HFFc6 (cell line): Measurements from ENCODE around the gene DALRD3. TPM values are rescaled to one million over a fixed set of nuclear protein-coding genes. Genes with fewer than 3 reads are reported as not detected.

Source experiments
- DNase-seq: peaks from one replicate; pipeline ENCODE4 v3.0.0-alpha.2; 2018
- H3K27ac Mint-ChIP-seq: 2 replicates; pipeline ENCODE4 v1.8.0; 2020; ENCODE audit warnings: mild to moderate bottlenecking, mixed read lengths
- H3K27me3 Mint-ChIP-seq: 2 replicates; pipeline ENCODE4 v1.8.0; 2021; ENCODE audit warnings: mild to moderate bottlenecking, moderate library complexity, mixed read lengths; ENCODE audit not compliant: insufficient read depth
- H3K36me3 Mint-ChIP-seq: 2 replicates; pipeline ENCODE4 v1.8.0; 2021; ENCODE audit warnings: low read depth, mixed read lengths
- H3K4me1 Mint-ChIP-seq: 2 replicates; pipeline ENCODE4 v1.8.0; 2020; ENCODE audit warnings: low read depth, mixed read lengths
- H3K4me3 Mint-ChIP-seq: 2 replicates; pipeline ENCODE4 v1.8.0; 2020; ENCODE audit warnings: mild to moderate bottlenecking, moderate library complexity, mixed read lengths
- H3K9me3 Mint-ChIP-seq: 2 replicates; pipeline ENCODE4 v1.8.0; 2020; ENCODE audit warnings: mild to moderate bottlenecking, mixed read lengths
- total RNA-seq, 6 experiments: library from RNA; stranded (reverse); fragmentation: NEBNext Ultra II Directional; extraction: Animal tissue kit (Norgen Biotek cat#: 25700); gene quantifications; 2 replicates in 1 of 6; 3 replicates in 5 of 6; pipeline ENCODE4 v1.2.3, GENCODE V29; 2021
- TF ChIP-seq, protein P1 (sequence below): fragments of 200-600 bp; sonication (generic); IDR thresholded peaks from 2 replicates; pipeline ENCODE4 v1.5.0; 2021; ENCODE audit warnings: antibody characterized with exemption, mild to moderate bottlenecking

Gene DALRD3
- total RNA-seq, 6 experiments from 2014 or later, result 25.3 to 33.9 (median 29.5) TPM

DNA sequence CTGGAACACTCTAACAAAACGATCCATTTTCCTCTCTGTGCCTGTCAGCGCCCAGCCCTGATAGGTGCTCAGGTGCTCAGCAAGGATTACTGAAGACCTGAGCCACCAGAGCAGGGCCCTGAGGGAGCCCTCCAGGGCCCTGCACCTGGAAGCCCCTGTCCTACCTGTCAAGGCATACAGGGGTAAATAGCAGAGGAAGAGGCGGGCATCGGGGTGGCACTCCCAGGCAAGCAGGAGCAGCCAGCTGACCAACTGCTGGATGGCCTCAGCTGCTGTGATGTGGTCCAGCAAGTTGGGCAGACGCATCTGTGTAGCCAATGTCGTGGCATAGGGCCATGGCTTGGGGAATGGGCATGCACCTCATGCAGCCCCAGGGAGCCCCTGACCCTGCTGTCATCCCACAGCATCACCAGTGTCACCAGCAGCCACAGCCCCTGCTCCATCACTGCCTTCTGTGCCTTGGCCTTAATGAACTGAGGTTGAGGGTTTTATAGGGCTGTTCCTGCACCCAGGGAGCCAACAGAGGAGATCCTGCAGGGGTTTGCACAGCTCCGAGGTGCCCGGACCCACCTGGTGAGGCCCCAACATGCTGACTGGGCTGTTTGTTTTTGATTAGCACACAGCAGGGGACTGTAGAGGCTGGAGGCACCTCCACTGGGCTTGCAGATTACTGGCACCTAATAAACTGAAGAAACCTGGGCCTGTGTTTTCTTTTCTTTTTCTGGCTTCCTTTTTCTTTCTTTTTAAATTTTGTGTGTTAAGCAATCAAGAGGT lies 19.1 kb downstream of the DALRD3 start:
- Mint-ChIP-seq H3K9me3 (no peaks in the 10 kb centered on the region), H3K27ac (no peak overlapping the region), H3K4me3 (no peak overlapping the region), H3K4me1 (0 out of 2 replicates have a peak, but pooled peaks cover under 1% of the 10 kb centered on the region), H3K27me3 (no peaks in the 10 kb centered on the region; the same call in 1 of the 2 replicates), H3K36me3 (peaks cover 10% of the 10 kb centered on the region)
- DNase-seq, result no peak
- TF ChIP-seq, protein P1, sequence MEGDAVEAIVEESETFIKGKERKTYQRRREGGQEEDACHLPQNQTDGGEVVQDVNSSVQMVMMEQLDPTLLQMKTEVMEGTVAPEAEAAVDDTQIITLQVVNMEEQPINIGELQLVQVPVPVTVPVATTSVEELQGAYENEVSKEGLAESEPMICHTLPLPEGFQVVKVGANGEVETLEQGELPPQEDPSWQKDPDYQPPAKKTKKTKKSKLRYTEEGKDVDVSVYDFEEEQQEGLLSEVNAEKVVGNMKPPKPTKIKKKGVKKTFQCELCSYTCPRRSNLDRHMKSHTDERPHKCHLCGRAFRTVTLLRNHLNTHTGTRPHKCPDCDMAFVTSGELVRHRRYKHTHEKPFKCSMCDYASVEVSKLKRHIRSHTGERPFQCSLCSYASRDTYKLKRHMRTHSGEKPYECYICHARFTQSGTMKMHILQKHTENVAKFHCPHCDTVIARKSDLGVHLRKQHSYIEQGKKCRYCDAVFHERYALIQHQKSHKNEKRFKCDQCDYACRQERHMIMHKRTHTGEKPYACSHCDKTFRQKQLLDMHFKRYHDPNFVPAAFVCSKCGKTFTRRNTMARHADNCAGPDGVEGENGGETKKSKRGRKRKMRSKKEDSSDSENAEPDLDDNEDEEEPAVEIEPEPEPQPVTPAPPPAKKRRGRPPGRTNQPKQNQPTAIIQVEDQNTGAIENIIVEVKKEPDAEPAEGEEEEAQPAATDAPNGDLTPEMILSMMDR, result no peak

DNA sequence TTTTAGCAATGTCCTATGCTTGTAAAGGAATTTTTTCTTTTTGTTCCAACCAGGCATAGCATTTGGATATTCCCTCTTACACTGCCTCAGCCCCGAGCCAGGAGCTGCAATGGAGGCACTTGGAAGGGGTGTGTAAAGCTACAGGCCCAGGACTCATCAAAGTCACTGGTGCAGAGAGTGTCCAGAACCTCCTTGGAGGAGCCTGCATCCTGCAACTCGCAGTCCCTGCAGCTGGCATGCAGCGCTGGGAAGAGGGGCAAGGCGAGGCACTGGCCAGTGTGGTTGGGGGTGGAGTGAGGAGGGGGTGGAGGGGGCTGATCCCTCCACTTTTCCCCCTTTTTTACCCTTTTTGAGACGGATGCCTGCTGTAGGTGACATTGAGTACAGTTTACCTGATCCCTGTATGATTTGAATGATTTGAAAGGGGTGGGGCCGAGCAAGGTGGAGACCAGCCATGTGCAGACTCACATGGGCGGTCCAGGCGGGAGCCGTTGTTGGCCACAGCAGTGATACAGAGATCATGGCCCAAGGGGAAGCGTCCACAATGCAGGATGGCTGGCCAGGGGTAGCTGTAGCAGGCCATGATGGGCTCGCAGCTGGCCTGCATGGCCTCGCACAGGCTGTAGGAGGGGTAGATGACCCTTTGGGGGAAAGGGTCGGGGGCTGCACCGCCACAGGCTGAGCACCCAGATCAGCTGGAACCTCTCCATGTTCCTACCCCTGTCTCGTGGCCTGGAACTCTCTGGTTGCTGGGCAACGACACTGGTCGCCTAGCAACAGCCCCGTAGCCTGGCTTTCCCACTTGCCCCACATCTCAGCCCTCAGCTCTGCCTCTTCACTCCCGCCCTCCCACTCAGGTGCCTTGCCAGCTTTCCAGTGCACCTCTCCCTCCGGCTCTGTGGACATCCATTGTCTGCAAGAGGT lies 20.4 kb downstream of the DALRD3 start:
- Mint-ChIP-seq H3K27me3 (no peaks in the 10 kb centered on the region; the same call in 1 of the 2 replicates), H3K27ac (no peak overlapping the region), H3K4me1 (peaks cover 13% of the 10 kb centered on the region), H3K36me3 (peaks cover 6% of the 10 kb centered on the region), H3K9me3 (no peaks in the 10 kb centered on the region), H3K4me3 (no peak overlapping the region)
- no peak for DNase-seq
- TF ChIP-seq, protein P1, result no peak

DNA sequence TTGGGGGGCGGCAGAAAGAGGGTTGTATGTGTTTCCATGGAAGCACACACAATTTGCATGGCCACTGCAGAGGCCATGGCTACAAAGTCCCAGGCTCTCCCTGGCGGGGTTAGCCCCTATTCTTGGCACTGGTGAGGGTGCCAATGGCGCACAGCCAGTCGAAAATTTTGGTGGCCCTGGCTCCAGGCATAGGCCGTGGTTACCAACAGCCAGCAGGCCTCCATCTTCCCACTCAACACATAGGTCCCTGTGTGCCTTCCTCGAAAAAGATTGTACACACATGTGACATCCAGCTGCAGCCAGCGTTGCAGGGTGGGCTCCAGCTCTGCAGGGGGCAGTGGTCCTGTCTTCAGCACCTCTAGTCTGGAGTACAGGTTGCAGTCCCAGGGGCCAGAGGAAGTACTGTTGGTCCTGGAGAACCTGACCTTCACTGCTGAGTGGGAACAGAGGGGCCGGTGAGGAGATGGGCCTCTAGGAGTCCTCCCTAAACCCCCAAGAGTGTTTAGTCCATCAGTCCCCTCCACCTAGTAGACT lies 21.2 kb downstream of the DALRD3 start:
- peaks cover 7% of the 10 kb centered on the region for H3K36me3 Mint-ChIP-seq
- TF ChIP-seq, protein P1, result peak; percentile 18; the same call in 1 of the 2 replicates
- no peak overlapping the region for H3K27ac Mint-ChIP-seq
- H3K9me3 Mint-ChIP-seq, result no peaks in the 10 kb centered on the region
- DNase-seq, result no peak
- H3K4me1 Mint-ChIP-seq, result peaks cover 14% of the 10 kb centered on the region
- no peaks in the 10 kb centered on the region; the same call in 1 of the 2 replicates for H3K27me3 Mint-ChIP-seq
- no peak overlapping the region for H3K4me3 Mint-ChIP-seq

DNA sequence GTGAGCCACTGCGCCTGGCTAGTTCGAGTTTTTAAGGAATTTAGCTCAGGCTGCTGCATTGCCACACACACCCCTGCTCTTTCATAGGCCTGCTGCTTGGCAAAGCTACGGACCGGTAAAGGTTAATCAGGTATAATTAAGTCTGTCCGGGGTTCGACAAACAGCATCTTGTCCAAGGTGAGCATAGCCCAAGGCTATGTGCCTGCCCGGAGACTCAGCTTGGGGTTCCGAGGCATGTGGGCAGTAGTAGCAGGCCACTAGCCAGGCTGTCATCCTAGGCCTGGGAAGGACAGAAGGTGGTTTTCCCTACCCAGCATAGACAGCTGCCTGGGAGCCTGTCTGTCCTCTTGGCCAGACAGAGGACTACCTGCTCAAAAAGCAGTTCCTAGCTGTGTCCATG lies 21.7 kb downstream of the DALRD3 start:
- Mint-ChIP-seq H3K27me3 (no peaks in the 10 kb centered on the region; the same call in 1 of the 2 replicates), H3K9me3 (no peaks in the 10 kb centered on the region), H3K27ac (no peak overlapping the region), H3K36me3 (peaks cover 11% of the 10 kb centered on the region), H3K4me3 (no peak overlapping the region), H3K4me1 (peaks cover 19% of the 10 kb centered on the region)
- TF ChIP-seq, protein P1, result no peak
- DNase-seq, result no peak

DNA sequence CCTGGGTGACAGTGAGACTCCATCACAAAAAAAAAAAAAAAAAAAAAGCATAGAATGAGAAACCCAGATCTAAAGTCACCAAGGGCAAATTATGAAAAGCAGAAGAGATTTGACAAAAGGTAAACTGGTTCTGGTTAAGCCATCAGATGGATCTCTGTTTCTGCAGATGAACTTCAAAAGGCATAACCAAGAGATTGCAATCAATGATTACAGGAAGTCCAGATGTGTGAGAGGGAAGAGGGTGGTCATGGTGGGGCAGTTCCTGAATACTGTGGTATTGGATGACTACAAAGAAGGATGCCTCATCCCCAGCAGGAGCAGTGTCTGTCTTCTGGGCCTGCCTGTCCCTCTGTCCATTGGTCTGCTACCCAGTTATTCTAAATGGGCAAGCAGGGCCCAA lies 24.5 kb downstream of the DALRD3 start:
- H3K27ac Mint-ChIP-seq, result no peak overlapping the region; the same call in 1 of the 2 replicates

More for the DNA sequence above, 24.5 kb downstream of the DALRD3 start:
- no peak for DNase-seq
- no peaks in the 10 kb centered on the region for H3K9me3 Mint-ChIP-seq
- peaks cover 4% of the 10 kb centered on the region for H3K27me3 Mint-ChIP-seq
- no peak overlapping the region for H3K4me3 Mint-ChIP-seq
- TF ChIP-seq, protein P1, result no peak
- H3K4me1 Mint-ChIP-seq, result peaks cover 36% of the 10 kb centered on the region
- H3K36me3 Mint-ChIP-seq, result peaks cover 11% of the 10 kb centered on the region
